Type B pancreatic cell (in vitro differentiated cells): ENCODE data around the gene IKZF3. TPM values are rescaled to one million over a fixed set of nuclear protein-coding genes. Genes with fewer than 3 reads are reported as not detected.

Experiments
- DNase-seq: peaks from one replicate; pipeline ENCODE4 v3.0.0; 2021; ENCODE audit warnings: mixed read lengths; ENCODE audit not compliant: unreplicated experiment; ENCODE audit errors: extremely low spot score
- H3K27ac Mint-ChIP-seq: 2 replicates; pipeline ENCODE4 v1.8.0; 2021; ENCODE audit warnings: mild to moderate bottlenecking, mixed read lengths
- H3K27me3 Mint-ChIP-seq: 2 replicates; pipeline ENCODE4 v1.8.0; 2021; ENCODE audit warnings: mixed read lengths
- H3K36me3 Mint-ChIP-seq: 2 replicates; pipeline ENCODE4 v1.8.0; 2021; ENCODE audit warnings: mixed read lengths
- H3K4me1 Mint-ChIP-seq: one replicate; pipeline ENCODE4 v1.8.0; 2021; ENCODE audit warnings: mixed read lengths; ENCODE audit not compliant: unreplicated experiment
- H3K4me3 Mint-ChIP-seq: 2 replicates; pipeline ENCODE4 v1.8.0; 2021; ENCODE audit warnings: mild to moderate bottlenecking, mixed read lengths
- H3K9me3 Mint-ChIP-seq: 2 replicates; pipeline ENCODE4 v1.8.0; 2021; ENCODE audit warnings: mixed read lengths
- CTCF ChIP-seq: fragments of 200-600 bp; sonication (generic); conservative IDR thresholded peaks from 2 replicates; pipeline ENCODE4 v1.5.0; 2021; ENCODE audit warnings: antibody characterized with exemption, mild to moderate bottlenecking
- total RNA-seq: library from RNA; stranded (reverse); gene quantifications from 2 replicates; pipeline ENCODE4 v1.2.1, GENCODE V29; 2021; ENCODE audit warnings: low replicate concordance

IKZF3 gene
- total RNA-seq, 1 donor from 2014 or later: 0.19 TPM

GRCh38 chr17:39722104-39722503 lies 142.0 kb downstream of the IKZF3 start:
- no peak for DNase-seq
- Mint-ChIP-seq H3K4me3 (no peak overlapping the region), H3K9me3 (no peaks in the 10 kb centered on the region), H3K27ac (no peak overlapping the region), H3K4me1 (peaks cover 4% of the 10 kb centered on the region), H3K36me3 (peaks cover 10% of the 10 kb centered on the region), H3K27me3 (no peaks in the 10 kb centered on the region)
- TF ChIP-seq CTCF: no peak

- DNase-seq: no peak
- no peak for TF ChIP-seq CTCF
- Mint-ChIP-seq H3K27ac (peak overlapping the region; percentile 62), H3K9me3 (no peaks in the 10 kb centered on the region), H3K27me3 (no peaks in the 10 kb centered on the region), H3K4me3 (no peak overlapping the region), H3K36me3 (peaks cover 7% of the 10 kb centered on the region), H3K4me1 (peaks cover 4% of the 10 kb centered on the region)
These were observed 144.4 kb downstream of the IKZF3 start for GRCh38 chr17:39719563-39720355.

GRCh38 chr17:39717660-39718059 lies 146.5 kb downstream of the IKZF3 start:
- no peak for TF ChIP-seq CTCF
- peaks cover 4% of the 10 kb centered on the region for H3K4me1 Mint-ChIP-seq
- no peak overlapping the region for H3K4me3 Mint-ChIP-seq
- no peak overlapping the region for H3K27ac Mint-ChIP-seq
- no peak for DNase-seq
- no peaks in the 10 kb centered on the region for H3K9me3 Mint-ChIP-seq
- H3K27me3 Mint-ChIP-seq: no peaks in the 10 kb centered on the region
- peaks cover 9% of the 10 kb centered on the region for H3K36me3 Mint-ChIP-seq

GRCh38 chr17:39716879-39717536 lies 147.1 kb downstream of the IKZF3 start:
- Mint-ChIP-seq H3K4me1 (peaks cover 4% of the 10 kb centered on the region), H3K27ac (peak overlapping the region; percentile 82), H3K27me3 (no peaks in the 10 kb centered on the region), H3K36me3 (peaks cover 13% of the 10 kb centered on the region), H3K4me3 (no peak overlapping the region), H3K9me3 (no peaks in the 10 kb centered on the region)
- DNase-seq: no peak
- no peak for TF ChIP-seq CTCF

GRCh38 chr17:39716073-39716818 lies 147.9 kb downstream of the IKZF3 start:
- no peaks in the 10 kb centered on the region for H3K9me3 Mint-ChIP-seq
- H3K4me3 Mint-ChIP-seq: no peak overlapping the region
- H3K27ac Mint-ChIP-seq: peak overlapping the region; percentile 82
- DNase-seq: no peak
- H3K27me3 Mint-ChIP-seq: no peaks in the 10 kb centered on the region
- TF ChIP-seq CTCF: no peak
- H3K36me3 Mint-ChIP-seq: peaks cover 13% of the 10 kb centered on the region
- H3K4me1 Mint-ChIP-seq: peaks cover 4% of the 10 kb centered on the region
